Caco-2 (cell line): ENCODE measurements around the gene RPTN. TPM values are rescaled to one million over a fixed set of nuclear protein-coding genes. Genes with fewer than 3 reads are reported as not detected.

Experiments used
- BruUV-seq: library from RNA; stranded (reverse); fragments of 400-500 nt; replicated peaks from 2 replicates; lab custom pipeline; 2021; lab: Mats Ljungman, UMichigan
- CTCF ChIA-PET: fragments of 300-600 bp; sonication (Branson Sonifier 250); formaldehyde crosslinking; loops from one replicate; lab custom pipeline; 2022; ENCODE audit warnings: antibody characterized with exemption; lab: Charles Lee
- POLR2A ChIA-PET: fragments of 300-600 bp; sonication (Branson Sonifier 250); formaldehyde crosslinking; loops from one replicate; lab custom pipeline; 2022; ENCODE audit warnings: antibody characterized with exemption; lab: Charles Lee
- DNase-seq, 2 experiments: peaks; one replicate each; pipeline versions ENCODE4 v3.0.0 to v3.0.0-alpha.2; 2020 to 2022
- H3K27me3 ChIP-seq: replicated peaks from 2 replicates; pipeline ENCODE4 v1.6.0; 2011; ENCODE audit warnings: low read length; ENCODE audit not compliant: control insufficient read depth, insufficient read depth
- H3K36me3 ChIP-seq: 2 replicates; pipeline ENCODE4 v1.5.1; 2011; ENCODE audit warnings: low read length; ENCODE audit not compliant: control insufficient read depth, insufficient read depth
- H3K4me1 ChIP-seq: fragments of 250-450 bp; sonication (Bioruptor Pico); 2 replicates; pipeline ENCODE4 v1.5.1; 2020; ENCODE audit warnings: mild to moderate bottlenecking
- H3K4me3 ChIP-seq: 2 replicates; pipeline ENCODE4 v1.5.1; 2011; ENCODE audit warnings: low read depth, mild to moderate bottlenecking, control low read depth, low read length
- H3K9me3 ChIP-seq: fragments of 250-450 bp; sonication (Bioruptor Pico); 2 replicates; pipeline ENCODE4 v1.5.1; 2020; ENCODE audit warnings: mild to moderate bottlenecking, moderate library complexity
- H3K27ac Mint-ChIP-seq: one replicate; pipeline ENCODE4 v1.8.0; 2022; ENCODE audit warnings: mixed read lengths; ENCODE audit not compliant: unreplicated experiment
- H3K27me3 Mint-ChIP-seq: one replicate; pipeline ENCODE4 v1.8.0; 2022; ENCODE audit warnings: mixed read lengths; ENCODE audit not compliant: insufficient read depth, unreplicated experiment
- H3K36me3 Mint-ChIP-seq: one replicate; pipeline ENCODE4 v1.8.0; 2022; ENCODE audit warnings: mild to moderate bottlenecking, mixed read lengths; ENCODE audit not compliant: insufficient read depth, unreplicated experiment
- H3K4me1 Mint-ChIP-seq: one replicate; pipeline ENCODE4 v1.8.0; 2022; ENCODE audit warnings: low read depth, mixed read lengths; ENCODE audit not compliant: unreplicated experiment
- H3K4me3 Mint-ChIP-seq: one replicate; pipeline ENCODE4 v1.8.0; 2022; ENCODE audit warnings: mild to moderate bottlenecking, moderate library complexity, mixed read lengths; ENCODE audit not compliant: unreplicated experiment
- H3K9me3 Mint-ChIP-seq: one replicate; pipeline ENCODE4 v1.8.0; 2022; ENCODE audit warnings: mixed read lengths; ENCODE audit not compliant: unreplicated experiment
- CTCF ChIP-seq, 2 experiments: fragments of 200-600 bp in 1 of 2; IDR thresholded peaks; 1 replicate in 1 of 2; 2 replicates in 1 of 2; pipeline versions ENCODE4 v1.5.1 to v1.8.0; 2011 to 2022; ENCODE audit warnings: antibody characterized with exemption in 1 of 2, control low read depth in 1 of 2, inconsistent platforms in 1 of 2, low read depth in 1 of 2, low read length in 1 of 2, mild to moderate bottlenecking in 1 of 2, moderate library complexity in 1 of 2; ENCODE audit not compliant: insufficient read depth in 1 of 2, severe bottlenecking in 1 of 2, unreplicated experiment in 1 of 2
- intact Hi-C: fragments of 100-400 bp; cut with micrococcal nuclease; formaldehyde crosslinking; loops from one replicate; pipeline ENCODE4 v1.10.0; 2022; ENCODE audit not compliant: unreplicated experiment
- total RNA-seq: library from RNA; stranded (reverse); gene quantifications from 2 replicates; pipeline ENCODE4 v1.2.3, GENCODE V29; 2022

RPTN gene
- total RNA-seq, 1 experiment from 2014 or later: not detected

- Mint-ChIP-seq H3K27me3 (peaks cover 5% of the 10 kb centered on the region), H3K27ac (no peak overlapping the region), H3K4me3 (no peak overlapping the region), H3K4me1 (no peaks in the 10 kb centered on the region), H3K9me3 (peaks cover 17% of the 10 kb centered on the region), H3K36me3 (no peaks in the 10 kb centered on the region)
- POLR2A ChIA-PET: no interaction called here
- Histone ChIP-seq H3K27me3 (no peaks in the 10 kb centered on the region), H3K9me3 (no peaks in the 10 kb centered on the region), H3K4me3 (no peak overlapping the region), H3K36me3 (no peaks in the 10 kb centered on the region), H3K4me1 (no peaks in the 10 kb centered on the region)
- peak; percentile 81 to 89 for TF ChIP-seq CTCF (IDR thresholded peaks at IDR 0.05; ENCODE audit: insufficient read depth in 1 of 2, low read depth in 1 of 2, low read length in 1 of 2, severe bottlenecking in 1 of 2, unreplicated experiment in 1 of 2)
- peak; percentile 61 to 70 for DNase-seq
- CTCF ChIA-PET: interaction anchor here (0.7 to 1.7 kb wide), 4 partner anchors 41 to 316 kb away, joined by 5 to 15 read pairs (median 10); no protein-coding TSS in a partner anchor
- no TSS peak for BruUV-seq
- intact Hi-C loops: loop anchor here (1.0 to 5.0 kb wide), 5 partner anchors 21 to 316 kb away; no protein-coding TSS in a partner anchor
Observed at GRCh38 chr1:152141971-152142584, 16.9 kb downstream of the RPTN start.

GRCh38 chr1:152137215-152137614 is 21.8 kb downstream of the RPTN start:
- Mint-ChIP-seq H3K36me3 (no peaks in the 10 kb centered on the region), H3K4me3 (no peak overlapping the region), H3K9me3 (no peaks in the 10 kb centered on the region), H3K27ac (no peak overlapping the region), H3K4me1 (no peaks in the 10 kb centered on the region), H3K27me3 (peaks cover 23% of the 10 kb centered on the region)
- Histone ChIP-seq H3K4me1 (no peaks in the 10 kb centered on the region), H3K4me3 (no peak overlapping the region), H3K36me3 (no peaks in the 10 kb centered on the region), H3K27me3 (no peaks in the 10 kb centered on the region), H3K9me3 (no peaks in the 10 kb centered on the region)
- TF ChIP-seq CTCF (IDR thresholded peaks at IDR 0.05; ENCODE audit: insufficient read depth in 1 of 2, low read depth in 1 of 2, low read length in 1 of 2, severe bottlenecking in 1 of 2, unreplicated experiment in 1 of 2): no peak
- intact Hi-C loops: no loop called here
- no peak for DNase-seq
- POLR2A ChIA-PET: no interaction called here
- BruUV-seq: no TSS peak
- CTCF ChIA-PET: no interaction called here

GRCh38 chr1:152130186-152130585 is 28.8 kb downstream of the RPTN start:
- Mint-ChIP-seq H3K4me3 (no peak overlapping the region), H3K27ac (no peak overlapping the region), H3K4me1 (no peaks in the 10 kb centered on the region), H3K9me3 (no peaks in the 10 kb centered on the region), H3K36me3 (no peaks in the 10 kb centered on the region), H3K27me3 (peaks cover 39% of the 10 kb centered on the region)
- BruUV-seq: no TSS peak
- Histone ChIP-seq H3K36me3 (no peaks in the 10 kb centered on the region), H3K27me3 (no peaks in the 10 kb centered on the region), H3K9me3 (no peaks in the 10 kb centered on the region), H3K4me1 (no peaks in the 10 kb centered on the region), H3K4me3 (no peak overlapping the region)
- no peak for TF ChIP-seq CTCF (IDR thresholded peaks at IDR 0.05; ENCODE audit: insufficient read depth in 1 of 2, low read depth in 1 of 2, low read length in 1 of 2, severe bottlenecking in 1 of 2, unreplicated experiment in 1 of 2)
- DNase-seq: no peak
- ChIA-PET CTCF (no interaction called here), POLR2A (no interaction called here)
- intact Hi-C loops: no loop called here
